Peyer's patch (tissue), 4 donors: Measurements from ENCODE around the gene PDE5A. TPM values are rescaled to one million over a fixed set of nuclear protein-coding genes. Genes with fewer than 3 reads are reported as not detected.

Experiments
- DNase-seq, 3 donors: peaks; one replicate each; pipeline ENCODE4 v3.0.0-alpha.2; 2017 to 2019
- H3K27ac ChIP-seq, 4 donors: fragments of 200-600 bp; sonication (generic); one replicate each; pipeline ENCODE4 v1.5.1; 2016 to 2019
- H3K27me3 ChIP-seq, 2 donors: fragments of 200-600 bp; sonication (generic); one replicate each; pipeline ENCODE4 v1.5.1; 2019
- H3K36me3 ChIP-seq, 3 donors: fragments of 200-600 bp; sonication (generic); one replicate each; pipeline ENCODE4 v1.5.1; 2016 to 2019
- H3K4me1 ChIP-seq, 4 donors: fragments of 200-600 bp; sonication (generic); one replicate each; pipeline ENCODE4 v1.5.1; 2016 to 2019
- H3K4me3 ChIP-seq, 4 donors: fragments of 200-600 bp; sonication (generic); 1 replicate in 3 of 4; 2 replicates in 1 of 4; pipeline ENCODE4 v1.5.1; 2016 to 2019; ENCODE audit warnings: mild to moderate bottlenecking in 1 of 4
- H3K9me3 ChIP-seq, 4 donors: fragments of 200-600 bp; sonication (generic); one replicate each; pipeline ENCODE4 v1.5.1; 2016 to 2019; ENCODE audit warnings: mild to moderate bottlenecking in 1 of 4
- CTCF ChIP-seq, 6 experiments: fragments of 450-650 bp in 4 of 6; fragments of 200-600 bp in 2 of 6; sonication (generic) in 1 of 6; IDR thresholded peaks; one replicate each; pipeline ENCODE4 v1.5.1; 2017 to 2019; ENCODE audit warnings: antibody characterized with exemption in 6 of 6, mild to moderate bottlenecking in 3 of 6, moderate library complexity in 1 of 6
- POLR2A ChIP-seq, 2 donors: fragments of 450-650 bp; IDR thresholded peaks; one replicate each; pipeline ENCODE4 v1.5.1; 2017; ENCODE audit warnings: antibody characterized with exemption in 2 of 2, mild to moderate bottlenecking in 2 of 2, moderate library complexity in 2 of 2
- total RNA-seq, 4 donors: library from RNA; depleted of rRNA; stranded (reverse); fragments of >200 nt; gene quantifications; one replicate each; pipeline ENCODE4 v1.1.0, GENCODE V29; 2016

Gene PDE5A
- total RNA-seq, 4 donors from 2014 or later, result 37.7 to 58.6 (median 47.2) TPM

GRCh38 chr4:119627267-119628255, 1.0 kb downstream of the PDE5A start:
- peak overlapping the region; percentile 79 to 93 (median 86) for H3K27ac ChIP-seq
- H3K36me3 ChIP-seq, result no peaks in the 10 kb centered on the region
- H3K9me3 ChIP-seq, result no peaks in the 10 kb centered on the region
- TF ChIP-seq CTCF (IDR thresholded peaks at IDR 0.05), result peak in 5 of 6 experiments; percentile 29 to 92 (median 77)
- no peak for TF ChIP-seq POLR2A (IDR thresholded peaks at IDR 0.05)
- peaks cover 0 to 25% (median 8%) of the 10 kb centered on the region in 4 donors for H3K4me1 ChIP-seq
- H3K27me3 ChIP-seq, result no peaks in the 10 kb centered on the region
- DNase-seq, result peak; percentile 47 to 81 (median 76)
- H3K4me3 ChIP-seq, result peak overlapping the region; percentile 67 to 92 (median 75)

GRCh38 chr4:119626943-119627266, 1.7 kb downstream of the PDE5A start:
- Histone ChIP-seq H3K4me1 (peaks cover 0 to 25% (median 8%) of the 10 kb centered on the region in 4 donors), H3K9me3 (no peaks in the 10 kb centered on the region), H3K36me3 (no peaks in the 10 kb centered on the region), H3K27me3 (no peaks in the 10 kb centered on the region), H3K4me3 (peak overlapping the region; percentile 67 to 92 (median 75)), H3K27ac (peak overlapping the region; percentile 79 to 93 (median 86))
- TF ChIP-seq POLR2A (IDR thresholded peaks at IDR 0.05) (no peak), CTCF (IDR thresholded peaks at IDR 0.05) (no peak)
- no peak for DNase-seq

GRCh38 chr4:119626420-119626819, 2.2 kb downstream of the PDE5A start:
- H3K27me3 ChIP-seq, result no peaks in the 10 kb centered on the region
- H3K9me3 ChIP-seq, result no peaks in the 10 kb centered on the region
- H3K27ac ChIP-seq, result peak overlapping the region in 3 of 4 donors; percentile 53 to 89 (median 79)
- peaks cover 0 to 25% (median 8%) of the 10 kb centered on the region in 4 donors for H3K4me1 ChIP-seq
- H3K4me3 ChIP-seq, result peak overlapping the region; percentile 67 to 92 (median 75)
- no peaks in the 10 kb centered on the region for H3K36me3 ChIP-seq
- peak in 1 of 3 donors; percentile 44 for DNase-seq
- TF ChIP-seq CTCF (IDR thresholded peaks at IDR 0.05) (no peak), POLR2A (IDR thresholded peaks at IDR 0.05) (no peak)

- Histone ChIP-seq H3K4me1 (peaks cover 0 to 26% (median 8%) of the 10 kb centered on the region in 4 donors), H3K27me3 (no peaks in the 10 kb centered on the region), H3K4me3 (peak overlapping the region in 2 of 4 donors; percentile 82 to 92), H3K9me3 (no peaks in the 10 kb centered on the region), H3K36me3 (no peaks in the 10 kb centered on the region), H3K27ac (peak overlapping the region in 3 of 4 donors; percentile 62 to 89 (median 79))
- DNase-seq, result no peak
- no peak for TF ChIP-seq CTCF (IDR thresholded peaks at IDR 0.05)
- no peak for TF ChIP-seq POLR2A (IDR thresholded peaks at IDR 0.05)
These were observed 2.8 kb downstream of the PDE5A start for GRCh38 chr4:119625761-119626160.

GRCh38 chr4:119624356-119624755, 4.2 kb downstream of the PDE5A start:
- peak overlapping the region in 2 of 4 donors; percentile 62 to 89 for H3K27ac ChIP-seq
- TF ChIP-seq CTCF (IDR thresholded peaks at IDR 0.05) (no peak), POLR2A (IDR thresholded peaks at IDR 0.05) (no peak)
- H3K27me3 ChIP-seq, result no peaks in the 10 kb centered on the region
- H3K4me1 ChIP-seq, result peaks cover 0 to 25% (median 7%) of the 10 kb centered on the region in 4 donors
- peak overlapping the region in 1 of 4 donors; percentile 92 for H3K4me3 ChIP-seq
- DNase-seq, result no peak
- no peaks in the 10 kb centered on the region for H3K9me3 ChIP-seq
- H3K36me3 ChIP-seq, result no peaks in the 10 kb centered on the region
